ENCODE results near the gene SUPT6H. TPM values are rescaled to one million over a fixed set of nuclear protein-coding genes. Genes with fewer than 3 reads are reported as not detected.
"Not testable (repeated sequence)": the region's sequence is repeated elsewhere in the genome, so short reads cannot be mapped to it uniquely, and the experiment has no call there.

SUPT6H gene
- total and polyA plus RNA-seq, 2 of the 8 experiments (the other 6 are each of a cell fraction or from before 2014, with no cell fraction given): 32.0 to 59.9 TPM

- Histone ChIP-seq H3K4me1 (replicated peaks in 1 of 4; ENCODE audit: control insufficient read depth in 3 of 4, insufficient read depth in 4 of 4, low read length in 3 of 4) (peaks cover 2 to 15% (median 6%) of the 10 kb centered on the region in 4 experiments), H3K79me2 (ENCODE audit: control insufficient read depth in 1 of 2, insufficient read depth in 2 of 2, low read length in 2 of 2) (peaks cover 5 to 50% of the 10 kb centered on the region in 2 experiments; a peak in 3 of 4 replicates), H3K9ac (replicated peaks in 1 of 4; ENCODE audit: extremely low read depth in 1 of 4, low read depth in 3 of 4, low read length in 3 of 4) (peak overlapping the region in 3 of 4 experiments; percentile 24 to 98 (median 97); a peak in 6 of 7 replicates), H3K36me3 (ENCODE audit: control insufficient read depth in 2 of 4, insufficient read depth in 4 of 4, low read length in 3 of 4) (peaks cover 19 to 49% (median 36%) of the 10 kb centered on the region in 4 experiments), H4K20me1 (replicated peaks in 1 of 2; ENCODE audit: control insufficient read depth in 1 of 2, insufficient read depth in 2 of 2, low read length in 2 of 2) (peaks cover 6 to 21% of the 10 kb centered on the region in 2 experiments), H3K4me3 (ENCODE audit: extremely low read depth in 1 of 4, insufficient read depth in 2 of 4, low read depth in 3 of 4, low read length in 4 of 4) (peak overlapping the region; percentile 95 to 100 (median 98)), H3K23me2 (ENCODE audit: low read depth, low read length) (peaks cover 23% of the 10 kb centered on the region), H3K4me2 (ENCODE audit: insufficient read depth in 1 of 2, low read depth in 2 of 2, low read length in 2 of 2) (peak overlapping the region; percentile 87 to 99)
- not testable (repeated sequence) for H3K9me3 ChIP-seq (ENCODE audit: insufficient read depth in 2 of 2, low read depth in 1 of 2, low read length in 1 of 2); H4K5ac ChIP-seq (ENCODE audit: insufficient read length, low read depth, low read length); H3K18ac ChIP-seq (ENCODE audit: extremely low read depth, low read length); H2BK5ac ChIP-seq (ENCODE audit: low read depth, low read length); H3K14ac ChIP-seq (ENCODE audit: insufficient read length); H2AK5ac ChIP-seq (ENCODE audit: low read depth, low read length); H3K23ac ChIP-seq (ENCODE audit: insufficient read length); H2BK12ac ChIP-seq (ENCODE audit: low read depth, low read length); H2BK120ac ChIP-seq (replicated peaks; ENCODE audit: low read depth, low read length); FAIRE-seq; H3K79me1 ChIP-seq (ENCODE audit: low read depth, low read length); H3K4ac ChIP-seq (replicated peaks; ENCODE audit: insufficient read length, low read depth, low read length); H2AFZ ChIP-seq (ENCODE audit: low read length); H4K8ac ChIP-seq (ENCODE audit: extremely low read depth, insufficient read depth, low read length); H2BK15ac ChIP-seq (ENCODE audit: low read length); DNase-seq (ENCODE audit: low read depth in 1 of 2, low spot score in 2 of 2); H3K56ac ChIP-seq (replicated peaks; ENCODE audit: insufficient read length, low read depth, low read length); H3K27me3 ChIP-seq (replicated peaks in 1 of 4; ENCODE audit: control insufficient read depth in 3 of 4, extremely low read depth in 1 of 4, insufficient read depth in 3 of 4, low read length in 3 of 4); H2BK20ac ChIP-seq (ENCODE audit: low read length); H3K27ac ChIP-seq (ENCODE audit: low read depth, low read length); H4K91ac ChIP-seq (replicated peaks; ENCODE audit: insufficient read length, low read length)
- 24% methylated on average over 19 of the region's 19 CpGs; no CpG with 5 or more reads in 1 of the 2 experiments for WGBS, 2 experiments (ENCODE audit: extremely low coverage in 1 of 2, insufficient coverage in 1 of 2, insufficient read length in 1 of 2, insufficient replicate concordance in 2 of 2, low coverage in 1 of 2, low lambda C conversion rate in 2 of 2, missing lambda C conversion rate in 1 of 2)
- POLR2A ChIA-PET (ENCODE audit: partially characterized antibody): interaction anchor here (0.8 to 17.6 kb wide), 24 partner anchors 8 to 232 kb away, joined by 3 to 813 read pairs (median 6); partner anchors contain the start of genes FLOT2, PHF12, PIGS and PROCA1
- CTCF ChIA-PET (ENCODE audit: partially characterized antibody): interaction anchor here (1.4 to 16.9 kb wide), 2 partner anchors 17 to 29 kb away, joined by 5 to 316 read pairs; no protein-coding TSS in a partner anchor
These were observed 59.0 kb downstream of the SUPT6H start for GRCh38 chr17:28720997-28721329.

Data from H1 (cell line).